ENCODE measurements around the gene GRAMD2A.

GRAMD2A gene

GRCh38 chr15:72197460-72198355, at the start of gene GRAMD2A:
Gene GRAMD2A (minus strand): TSS chr15:72197787.
- DNase-seq (ENCODE audit: low read depth), result no peak

- no peak for DNase-seq (ENCODE audit: low read depth)
Measured at GRCh38 chr15:72242775-72243370, 45.3 kb upstream of the GRAMD2A start.

- no peak for DNase-seq (ENCODE audit: low read depth)
Measured at GRCh38 chr15:72239652-72240051, 42.1 kb upstream of the GRAMD2A start.

GRCh38 chr15:72238586-72238985, 41.0 kb upstream of the GRAMD2A start:
- no peak for DNase-seq (ENCODE audit: low read depth)

GRCh38 chr15:72237853-72238224, 40.3 kb upstream of the GRAMD2A start:
- no peak for DNase-seq (ENCODE audit: low read depth)

GRCh38 chr15:72237029-72237852, 39.7 kb upstream of the GRAMD2A start:
- peak; percentile 95 for DNase-seq (ENCODE audit: low read depth)

- no peak for DNase-seq (ENCODE audit: low read depth)
Measured at GRCh38 chr15:72236381-72237003, 38.9 kb upstream of the GRAMD2A start.

- no peak for DNase-seq (ENCODE audit: low read depth)
Measured at GRCh38 chr15:72235298-72235697, 37.7 kb upstream of the GRAMD2A start.

GRCh38 chr15:72233769-72234168, 36.2 kb upstream of the GRAMD2A start:
- no peak for DNase-seq (ENCODE audit: low read depth)

- DNase-seq (ENCODE audit: low read depth), result peak; percentile 91
Measured at GRCh38 chr15:72231833-72232478, 34.4 kb upstream of the GRAMD2A start.

GRCh38 chr15:72231066-72231832, 33.7 kb upstream of the GRAMD2A start, which contains the start of gene PKM:
Gene PKM (minus strand): TSS chr15:72231190. CDS start chr15:72219097, 12,093 bp downstream.
- peak; percentile 98 for DNase-seq (ENCODE audit: low read depth)

- peak; percentile 92 for DNase-seq (ENCODE audit: low read depth)
Measured at GRCh38 chr15:72230197-72231065, 32.8 kb upstream of the GRAMD2A start.

GRCh38 chr15:72229947-72230196, 32.3 kb upstream of the GRAMD2A start:
- no peak for DNase-seq (ENCODE audit: low read depth)

GRCh38 chr15:72229076-72229946, 31.7 kb upstream of the GRAMD2A start:
- no peak for DNase-seq (ENCODE audit: low read depth)

- no peak for DNase-seq (ENCODE audit: low read depth)
Measured at GRCh38 chr15:72227720-72228119, 30.1 kb upstream of the GRAMD2A start.

GRCh38 chr15:72227192-72227586, 29.6 kb upstream of the GRAMD2A start:
- DNase-seq (ENCODE audit: low read depth), result no peak

- DNase-seq (ENCODE audit: low read depth), result no peak
Measured at GRCh38 chr15:72223278-72223677, 25.7 kb upstream of the GRAMD2A start.

GRCh38 chr15:72222393-72222792, 24.8 kb upstream of the GRAMD2A start:
- no peak for DNase-seq (ENCODE audit: low read depth)

GRCh38 chr15:72220687-72221086, 23.1 kb upstream of the GRAMD2A start:
- no peak for DNase-seq (ENCODE audit: low read depth)
